ENCODE measurements around the gene GCGR.

- no peak for TF ChIP-seq ZNF460 (CRISPR knock-in tag; IDR thresholded peaks at IDR 0.05; ENCODE audit: borderline replicate concordance)
- TF ChIP-seq KLF15 (CRISPR knock-in tag; IDR thresholded peaks at IDR 0.05; ENCODE audit: borderline replicate concordance): no peak
- no peak for TF ChIP-seq CBX2 (IDR thresholded peaks at IDR 0.05; ENCODE audit: low read depth, low read length)
- no peak for TF ChIP-seq CBX2 (CRISPR knock-in tag; IDR thresholded peaks at IDR 0.05; ENCODE audit: low read depth)
- TF ChIP-seq TCF7L2 (IDR thresholded peaks at IDR 0.05; ENCODE audit: low read depth, low read length): no peak
- TF ChIP-seq CTCF (CRISPR knock-in tag; IDR thresholded peaks at IDR 0.05): no peak
- no peak for TF ChIP-seq HNF4G (IDR thresholded peaks at IDR 0.05; ENCODE audit: borderline replicate concordance, low read depth, low read length)
- no peak for TF ChIP-seq HNF4G (CRISPR knock-in tag; IDR thresholded peaks at IDR 0.05; ENCODE audit: borderline replicate concordance, low read depth)
- TF ChIP-seq NFRKB (IDR thresholded peaks at IDR 0.05): no peak
- no peak for TF ChIP-seq SRSF1 (optimal IDR thresholded peaks at IDR 0.05; ENCODE audit: low read depth, low read length)
- no peak for TF ChIP-seq GPBP1L1 (CRISPR knock-in tag; IDR thresholded peaks at IDR 0.05)
- TF ChIP-seq ZNF143 (CRISPR knock-in tag; IDR thresholded peaks at IDR 0.05): no peak
- TF ChIP-seq CREB3 (CRISPR knock-in tag; IDR thresholded peaks at IDR 0.05): no peak
- TF ChIP-seq BHLHE40 (IDR thresholded peaks at IDR 0.05; ENCODE audit: low read length): no peak
Observed at GRCh38 chr17:81810476-81810875, 6.5 kb downstream of the GCGR start.

Measured in HepG2 (cell line).